ENCODE results near the gene KDR.

DNA sequence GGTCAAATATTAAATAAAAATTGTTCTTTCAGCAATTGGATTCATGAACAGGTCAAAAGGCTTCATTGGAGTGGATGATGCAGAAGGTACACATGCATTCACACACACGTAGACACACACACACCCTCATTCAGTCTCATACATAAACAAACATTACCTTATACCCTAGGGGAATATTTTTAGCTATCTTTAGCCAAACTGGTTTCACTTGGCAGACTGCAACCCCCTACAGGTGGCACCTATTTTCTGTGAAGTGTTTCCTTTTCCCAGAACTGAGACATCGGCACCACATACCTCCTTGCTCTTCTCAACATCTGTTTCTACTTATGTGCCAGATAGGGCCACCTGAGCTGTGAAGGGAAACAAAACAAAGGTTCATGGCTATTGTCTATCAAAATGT lies 18.5 kb upstream of the KDR start:
- no peak for TF ChIP-seq EZH2 (IDR thresholded peaks at IDR 0.05; ENCODE audit: low read depth)
- TF ChIP-seq, protein P1, sequence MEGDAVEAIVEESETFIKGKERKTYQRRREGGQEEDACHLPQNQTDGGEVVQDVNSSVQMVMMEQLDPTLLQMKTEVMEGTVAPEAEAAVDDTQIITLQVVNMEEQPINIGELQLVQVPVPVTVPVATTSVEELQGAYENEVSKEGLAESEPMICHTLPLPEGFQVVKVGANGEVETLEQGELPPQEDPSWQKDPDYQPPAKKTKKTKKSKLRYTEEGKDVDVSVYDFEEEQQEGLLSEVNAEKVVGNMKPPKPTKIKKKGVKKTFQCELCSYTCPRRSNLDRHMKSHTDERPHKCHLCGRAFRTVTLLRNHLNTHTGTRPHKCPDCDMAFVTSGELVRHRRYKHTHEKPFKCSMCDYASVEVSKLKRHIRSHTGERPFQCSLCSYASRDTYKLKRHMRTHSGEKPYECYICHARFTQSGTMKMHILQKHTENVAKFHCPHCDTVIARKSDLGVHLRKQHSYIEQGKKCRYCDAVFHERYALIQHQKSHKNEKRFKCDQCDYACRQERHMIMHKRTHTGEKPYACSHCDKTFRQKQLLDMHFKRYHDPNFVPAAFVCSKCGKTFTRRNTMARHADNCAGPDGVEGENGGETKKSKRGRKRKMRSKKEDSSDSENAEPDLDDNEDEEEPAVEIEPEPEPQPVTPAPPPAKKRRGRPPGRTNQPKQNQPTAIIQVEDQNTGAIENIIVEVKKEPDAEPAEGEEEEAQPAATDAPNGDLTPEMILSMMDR (conservative IDR thresholded peaks at IDR 0.05) = no peak
